ENCODE measurements around the gene HOXC9.
A peak's percentile ranks its signal among the peaks of the same experiment; 100 is the strongest.

Gene HOXC9

GRCh38 chr12:54028314-54029201 lies 28.6 kb downstream of the HOXC9 start, which contains the start of gene HOXC6:
Gene HOXC6 (plus strand): TSS chr12:54028440. CDS start chr12:54028522, 82 bp downstream.
- peak; percentile 42 for DNase-seq (ENCODE audit: low read depth)

- DNase-seq (ENCODE audit: low read depth) = no peak
These were observed 29.8 kb downstream of the HOXC9 start for GRCh38 chr12:54029529-54030441.

DNA sequence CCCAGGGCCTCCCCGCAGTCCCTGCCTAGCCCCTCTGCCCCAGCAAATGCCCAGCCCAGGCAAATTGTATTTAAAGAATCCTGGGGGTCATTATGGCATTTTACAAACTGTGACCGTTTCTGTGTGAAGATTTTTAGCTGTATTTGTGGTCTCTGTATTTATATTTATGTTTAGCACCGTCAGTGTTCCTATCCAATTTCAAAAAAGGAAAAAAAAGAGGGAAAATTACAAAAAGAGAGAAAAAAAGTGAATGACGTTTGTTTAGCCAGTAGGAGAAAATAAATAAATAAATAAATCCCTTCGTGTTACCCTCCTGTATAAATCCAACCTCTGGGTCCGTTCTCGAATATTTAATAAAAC lies 30.5 kb downstream of the HOXC9 start:
- DNase-seq (ENCODE audit: low read depth) = no peak

DNA sequence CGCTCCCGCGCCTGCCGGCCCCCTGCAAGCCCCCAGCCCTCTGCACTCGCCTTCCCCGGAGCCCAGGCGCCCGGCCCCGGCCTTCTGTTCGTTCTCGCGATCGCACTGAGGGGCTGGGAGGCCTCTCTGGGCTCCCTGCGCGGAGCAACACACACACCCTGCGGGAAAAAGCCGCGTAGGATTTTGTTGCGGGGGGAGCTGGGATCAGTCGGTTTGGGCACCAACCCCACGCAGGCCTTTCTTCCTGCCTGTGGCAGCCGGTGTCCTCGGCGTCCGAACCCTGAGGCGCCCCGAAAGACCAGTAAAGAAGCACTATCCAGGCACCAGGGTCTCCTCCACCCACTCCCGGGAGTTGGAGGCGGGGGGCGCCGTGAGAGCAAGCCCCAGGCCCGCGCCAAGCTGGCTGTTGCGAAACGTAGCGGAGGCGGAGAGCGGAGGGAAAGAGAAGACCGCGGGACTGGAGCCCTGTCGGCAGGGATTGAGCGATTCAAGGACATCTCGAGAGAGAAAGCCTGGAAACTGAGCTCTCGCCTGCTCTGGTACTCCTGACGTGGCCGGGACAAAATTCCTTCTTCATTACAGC lies 31.0 kb downstream of the HOXC9 start:
- DNase-seq (ENCODE audit: low read depth) = peak; percentile 68

- DNase-seq (ENCODE audit: low read depth) = no peak
These were observed 31.5 kb downstream of the HOXC9 start for GRCh38 chr12:54031480-54031879.

- no peak for DNase-seq (ENCODE audit: low read depth)
These were observed 32.2 kb downstream of the HOXC9 start for GRCh38 chr12:54032086-54032619.

GRCh38 chr12:54032627-54033100 lies 32.7 kb downstream of the HOXC9 start, which contains the start of gene HOXC5:
Gene HOXC5 (plus strand): TSS chr12:54033050. CDS start chr12:54033123, 73 bp downstream.
- peak; percentile 64 for DNase-seq (ENCODE audit: low read depth)

DNA sequence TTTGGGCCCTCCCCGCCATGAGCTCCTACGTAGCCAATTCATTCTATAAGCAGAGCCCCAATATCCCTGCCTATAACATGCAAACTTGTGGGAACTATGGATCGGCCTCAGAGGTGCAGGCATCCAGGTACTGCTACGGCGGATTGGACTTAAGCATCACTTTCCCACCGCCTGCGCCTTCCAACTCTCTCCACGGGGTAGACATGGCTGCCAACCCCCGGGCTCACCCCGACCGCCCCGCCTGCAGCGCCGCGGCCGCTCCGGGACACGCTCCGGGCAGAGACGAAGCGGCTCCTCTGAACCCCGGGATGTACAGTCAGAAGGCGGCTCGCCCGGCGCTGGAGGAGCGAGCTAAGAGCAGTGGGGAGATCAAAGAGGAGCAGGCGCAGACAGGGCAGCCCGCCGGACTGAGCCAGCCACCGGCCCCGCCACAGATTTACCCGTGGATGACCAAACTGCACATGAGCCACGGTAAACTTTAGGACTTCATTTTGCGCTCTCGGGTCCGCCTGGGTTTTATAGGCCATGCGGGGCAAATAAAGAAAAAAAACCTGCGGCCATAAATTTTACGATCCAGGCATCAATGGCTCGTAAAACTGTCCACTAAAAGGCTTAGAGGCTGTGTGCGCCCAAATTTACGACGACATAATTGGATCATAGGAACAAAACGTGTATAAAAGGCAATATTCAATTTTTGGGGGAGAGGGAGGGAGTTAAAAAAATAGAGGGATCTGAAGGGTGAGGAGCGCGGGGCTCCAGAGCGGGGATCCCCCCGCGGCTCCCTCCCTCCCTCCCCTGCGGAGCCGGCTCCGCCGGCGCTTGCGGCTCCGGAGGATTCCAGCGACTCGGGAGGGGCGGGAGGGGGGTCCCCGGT lies 33.4 kb downstream of the HOXC9 start:
- DNase-seq (ENCODE audit: low read depth) = peak; percentile 50

- peak; percentile 11 for DNase-seq (ENCODE audit: low read depth)
These were observed 34.2 kb downstream of the HOXC9 start for GRCh38 chr12:54033980-54034784.

GRCh38 chr12:54034785-54035310 lies 34.9 kb downstream of the HOXC9 start:
- DNase-seq (ENCODE audit: low read depth) = no peak

- DNase-seq (ENCODE audit: low read depth) = no peak
These were observed 35.8 kb downstream of the HOXC9 start for GRCh38 chr12:54035568-54036264.

GRCh38 chr12:54036620-54037359 lies 36.8 kb downstream of the HOXC9 start:
- DNase-seq (ENCODE audit: low read depth) = no peak

- DNase-seq (ENCODE audit: low read depth) = no peak
These were observed 37.7 kb downstream of the HOXC9 start for GRCh38 chr12:54037360-54038283.

DNA sequence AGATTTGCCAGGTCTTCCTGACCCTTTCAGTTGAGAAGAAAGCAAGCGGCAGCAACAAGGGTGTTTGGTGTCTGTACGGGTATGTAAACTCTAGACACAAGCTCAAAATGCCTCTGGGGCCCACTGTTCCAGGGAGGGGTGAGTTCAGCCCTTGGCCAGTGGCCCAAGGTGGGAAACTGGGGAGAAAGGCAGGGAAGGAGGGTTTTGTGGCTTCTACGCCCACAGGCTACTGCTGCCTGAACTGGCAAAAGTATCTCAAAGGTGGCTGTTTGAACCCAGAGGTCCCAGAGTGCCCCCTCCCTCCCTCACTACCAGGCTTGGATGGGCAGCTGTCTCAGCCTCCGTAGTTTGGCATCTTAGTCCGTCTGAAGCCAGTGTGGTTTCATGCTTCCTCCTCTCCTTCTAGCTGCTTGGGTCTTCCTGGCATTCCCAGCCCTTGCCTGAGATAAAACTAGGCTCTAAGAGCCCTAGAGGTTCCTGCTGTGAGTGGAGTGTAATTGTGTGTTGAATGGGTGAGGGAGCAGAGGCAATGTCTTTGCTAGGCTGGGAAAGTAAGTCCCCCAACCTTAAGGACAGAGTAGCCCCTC lies 38.4 kb downstream of the HOXC9 start:
- no peak for DNase-seq (ENCODE audit: low read depth)

GRCh38 chr12:54038871-54039414 lies 39.0 kb downstream of the HOXC9 start:
- no peak for DNase-seq (ENCODE audit: low read depth)

- DNase-seq (ENCODE audit: low read depth) = no peak
These were observed 39.6 kb downstream of the HOXC9 start for GRCh38 chr12:54039417-54040147.

Data from iris pigment epithelial cell (primary cell).